HFF-Myc (cell line): Measurements from ENCODE around the gene CLPTM1.
A peak's percentile ranks its signal among the peaks of the same experiment; 100 is the strongest.

ENCODE experiments used
- DNase-seq: peaks from one replicate; pipeline ENCODE4 v3.0.0-alpha.2; 2011; ENCODE audit warnings: low read depth; ENCODE audit errors: extremely low read depth
- H3K4me3 ChIP-seq: replicated peaks from 2 replicates; pipeline ENCODE4 v1.5.1; 2011; ENCODE audit warnings: low read depth, mild to moderate bottlenecking, control low read depth, low read length
- TF ChIP-seq, protein P1 (sequence below): IDR thresholded peaks from 2 replicates; pipeline ENCODE4 v1.5.1; 2012; ENCODE audit warnings: mild to moderate bottlenecking, low read depth, low read length, control low read depth; ENCODE audit errors: missing control alignments

The CLPTM1 gene

GRCh38 chr19:44948763-44949374 lies 6.3 kb upstream of the CLPTM1 start:
- H3K4me3 ChIP-seq: no peak overlapping the region
- TF ChIP-seq, protein P1, sequence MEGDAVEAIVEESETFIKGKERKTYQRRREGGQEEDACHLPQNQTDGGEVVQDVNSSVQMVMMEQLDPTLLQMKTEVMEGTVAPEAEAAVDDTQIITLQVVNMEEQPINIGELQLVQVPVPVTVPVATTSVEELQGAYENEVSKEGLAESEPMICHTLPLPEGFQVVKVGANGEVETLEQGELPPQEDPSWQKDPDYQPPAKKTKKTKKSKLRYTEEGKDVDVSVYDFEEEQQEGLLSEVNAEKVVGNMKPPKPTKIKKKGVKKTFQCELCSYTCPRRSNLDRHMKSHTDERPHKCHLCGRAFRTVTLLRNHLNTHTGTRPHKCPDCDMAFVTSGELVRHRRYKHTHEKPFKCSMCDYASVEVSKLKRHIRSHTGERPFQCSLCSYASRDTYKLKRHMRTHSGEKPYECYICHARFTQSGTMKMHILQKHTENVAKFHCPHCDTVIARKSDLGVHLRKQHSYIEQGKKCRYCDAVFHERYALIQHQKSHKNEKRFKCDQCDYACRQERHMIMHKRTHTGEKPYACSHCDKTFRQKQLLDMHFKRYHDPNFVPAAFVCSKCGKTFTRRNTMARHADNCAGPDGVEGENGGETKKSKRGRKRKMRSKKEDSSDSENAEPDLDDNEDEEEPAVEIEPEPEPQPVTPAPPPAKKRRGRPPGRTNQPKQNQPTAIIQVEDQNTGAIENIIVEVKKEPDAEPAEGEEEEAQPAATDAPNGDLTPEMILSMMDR: no peak
- DNase-seq: no peak

GRCh38 chr19:44949550-44949949 lies 5.6 kb upstream of the CLPTM1 start:
- DNase-seq: no peak
- TF ChIP-seq, protein P1: no peak

GRCh38 chr19:44951179-44952159 lies 3.7 kb upstream of the CLPTM1 start:
- peak; percentile 58 for DNase-seq
- TF ChIP-seq, protein P1: peak; percentile 81
- no peak overlapping the region for H3K4me3 ChIP-seq

More at GRCh38 chr19:44949550-44949949, 5.6 kb upstream of the CLPTM1 start:
- H3K4me3 ChIP-seq: no peak overlapping the region

GRCh38 chr19:44954278-44954648 lies 917 bp upstream of the CLPTM1 start:
- no peak for DNase-seq
- peak overlapping the region; percentile 88 for H3K4me3 ChIP-seq
- TF ChIP-seq, protein P1: no peak

GRCh38 chr19:44955505-44956439 lies 592 bp downstream of the CLPTM1 start:
- TF ChIP-seq, protein P1: no peak
- DNase-seq: no peak

DNA sequence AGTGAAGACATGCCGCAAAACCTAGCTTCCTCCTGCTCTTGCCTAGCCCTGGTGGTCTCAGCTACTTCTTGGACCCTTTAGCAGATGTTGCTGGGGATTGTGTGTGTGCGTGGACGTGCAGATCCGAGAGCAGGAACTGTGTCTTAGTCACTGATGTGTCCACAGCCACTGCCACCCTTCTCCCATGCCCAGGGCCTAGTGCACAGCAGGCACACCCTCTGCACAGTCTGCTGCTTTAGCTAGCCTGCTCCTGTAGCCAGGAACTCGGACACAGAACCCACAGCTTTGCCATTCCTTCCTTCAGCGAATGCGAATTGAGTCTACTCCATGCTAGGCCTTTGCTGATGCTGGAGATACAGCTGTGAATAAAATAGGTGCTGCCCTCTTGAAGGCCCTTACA lies 2.3 kb downstream of the CLPTM1 start:
- no peak overlapping the region for H3K4me3 ChIP-seq
- TF ChIP-seq, protein P1: no peak
- no peak for DNase-seq

More at GRCh38 chr19:44955505-44956439, 592 bp downstream of the CLPTM1 start:
- H3K4me3 ChIP-seq: peak overlapping the region; percentile 88
